GM06990 (cell line): Measurements from ENCODE around the gene RNF34.
A peak's percentile ranks its signal among the peaks of the same experiment; 100 is the strongest.

Experiments used
- DNase-seq: peaks from one replicate; pipeline ENCODE4 v3.0.0-alpha.2; 2011; ENCODE audit not compliant: insufficient read length; ENCODE audit errors: extremely low read depth
- H3K27me3 ChIP-seq: replicated peaks from 2 replicates; pipeline ENCODE4 v1.6.0; 2011; ENCODE audit warnings: low read length; ENCODE audit not compliant: control insufficient read depth, insufficient read depth
- H3K36me3 ChIP-seq: 2 replicates; pipeline ENCODE4 v1.5.1; 2011; ENCODE audit warnings: low read length; ENCODE audit not compliant: control insufficient read depth, insufficient read depth
- H3K4me3 ChIP-seq: replicated peaks from 2 replicates; pipeline ENCODE4 v1.5.1; 2011; ENCODE audit warnings: low read depth, mild to moderate bottlenecking, control low read depth, low read length
- CTCF ChIP-seq: IDR thresholded peaks from 2 replicates; pipeline ENCODE4 v1.5.1; 2011; ENCODE audit warnings: low read length, control low read depth, mild to moderate bottlenecking, inconsistent platforms; ENCODE audit not compliant: insufficient read depth, poor library complexity, severe bottlenecking

The RNF34 gene

DNA sequence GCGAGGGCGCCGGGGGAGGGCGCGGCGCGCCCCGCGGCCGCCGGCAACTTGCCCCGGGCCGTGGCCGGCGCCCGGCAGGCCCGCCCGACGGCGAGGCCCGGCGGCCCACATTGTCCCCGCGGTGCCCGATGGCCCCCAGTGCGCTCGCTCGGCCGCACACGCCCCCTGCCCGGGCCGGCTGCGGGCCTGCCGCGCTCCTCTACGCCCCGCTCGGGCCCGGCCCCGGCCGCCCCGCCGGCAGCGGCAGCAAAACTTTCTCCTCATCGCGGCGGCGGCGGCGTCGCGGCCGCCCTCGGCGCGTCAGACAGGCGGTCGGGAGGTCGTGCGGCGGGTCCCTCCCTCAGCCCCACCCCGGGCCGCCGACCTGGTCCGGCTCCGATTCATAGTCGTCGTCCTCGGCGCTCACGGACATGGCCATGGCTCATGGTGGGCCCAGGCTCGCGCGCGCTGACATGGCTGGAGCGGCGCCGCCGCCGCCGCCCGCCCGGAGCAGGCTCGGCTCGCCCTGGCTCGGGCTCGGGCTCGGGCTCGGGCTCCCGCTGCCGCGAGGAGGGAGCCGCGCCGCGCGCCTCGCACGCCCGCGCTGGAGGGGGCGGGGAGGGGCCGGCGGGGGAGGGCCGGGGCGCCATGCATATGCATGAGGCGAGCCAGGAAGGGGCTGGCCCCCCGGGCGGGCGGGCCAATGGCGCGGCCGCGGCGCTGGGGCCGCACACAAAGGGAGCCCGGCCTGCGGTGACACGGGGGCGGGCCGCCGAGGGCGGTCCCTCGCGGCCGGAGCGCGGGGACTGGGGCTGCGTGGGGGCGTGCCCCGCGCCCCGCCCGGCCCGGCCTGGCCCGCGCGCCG lies 67.1 kb downstream of the RNF34 start:
- Histone ChIP-seq H3K4me3 (peak overlapping the region; percentile 73), H3K27me3 (no peaks in the 10 kb centered on the region), H3K36me3 (peaks cover 6% of the 10 kb centered on the region)
- TF ChIP-seq CTCF: no peak
- peak; percentile 96 for DNase-seq

DNA sequence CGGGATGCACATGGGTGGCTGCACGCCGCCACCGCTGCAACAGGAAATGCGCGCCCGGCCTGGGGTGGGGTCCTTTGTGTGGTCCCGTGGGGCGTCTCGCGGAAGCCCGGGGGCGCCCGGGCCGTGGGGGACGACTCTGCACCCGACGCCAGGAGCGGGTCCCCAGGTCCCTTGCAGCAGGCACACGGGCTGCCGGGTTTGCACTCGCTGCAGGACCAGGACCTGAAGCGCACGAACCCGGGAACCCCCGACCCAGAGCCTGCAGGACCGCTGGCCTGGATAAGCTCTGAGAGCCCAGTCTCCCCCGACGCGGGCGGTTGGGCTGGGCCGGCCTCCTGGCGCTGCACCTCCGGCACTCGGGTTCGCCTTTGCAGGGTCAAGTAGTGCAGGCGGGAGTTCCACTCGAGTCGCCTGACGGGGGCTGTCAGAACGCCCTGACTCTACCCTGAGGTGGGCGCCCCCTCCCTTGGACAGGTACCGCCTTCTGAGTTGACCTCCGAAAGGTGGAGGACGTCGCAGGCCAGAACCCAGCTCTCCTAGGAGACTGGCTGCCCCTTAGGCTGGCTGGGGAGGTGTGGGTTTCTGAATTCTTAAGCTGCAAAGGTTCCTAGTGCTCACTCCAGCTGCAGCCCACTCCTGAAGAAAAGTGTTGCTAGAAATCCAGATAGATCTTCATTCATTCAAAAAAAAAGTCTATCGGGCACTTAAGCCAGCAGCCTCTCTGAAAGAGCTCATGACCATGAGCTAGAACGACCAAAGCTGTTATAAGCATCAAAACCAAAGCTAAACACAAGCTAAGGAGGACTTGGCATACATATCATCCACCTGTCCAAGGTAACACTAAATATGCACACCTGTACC lies 68.0 kb downstream of the RNF34 start:
- Histone ChIP-seq H3K36me3 (peaks cover 6% of the 10 kb centered on the region), H3K4me3 (peak overlapping the region; percentile 65), H3K27me3 (no peaks in the 10 kb centered on the region)
- DNase-seq: no peak
- TF ChIP-seq CTCF: no peak

DNA sequence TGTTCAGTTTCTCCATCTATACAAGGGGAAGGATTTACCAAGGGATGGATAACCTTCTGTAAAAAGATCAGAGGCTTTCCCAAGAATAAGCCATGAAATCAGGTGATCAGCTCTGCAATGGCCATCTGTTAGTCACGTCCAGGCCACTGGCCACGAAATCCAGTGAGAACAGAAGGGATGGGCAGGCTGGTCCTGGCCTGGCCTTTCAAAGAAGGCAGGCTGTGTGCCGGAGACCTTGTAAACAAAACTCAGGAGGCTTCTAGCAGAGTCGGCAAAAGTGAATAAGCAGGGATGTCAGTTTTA lies 68.5 kb downstream of the RNF34 start:
- no peak for DNase-seq
- Histone ChIP-seq H3K4me3 (no peak overlapping the region), H3K36me3 (peaks cover 6% of the 10 kb centered on the region), H3K27me3 (no peaks in the 10 kb centered on the region)
- TF ChIP-seq CTCF: no peak

- DNase-seq: no peak
- TF ChIP-seq CTCF: no peak
- H3K36me3 ChIP-seq: no peaks in the 10 kb centered on the region; the same call in none of the 2 replicates
- H3K4me3 ChIP-seq: no peak overlapping the region
- H3K27me3 ChIP-seq: no peaks in the 10 kb centered on the region
These were observed 70.8 kb downstream of the RNF34 start for GRCh38 chr12:121470751-121471150.

DNA sequence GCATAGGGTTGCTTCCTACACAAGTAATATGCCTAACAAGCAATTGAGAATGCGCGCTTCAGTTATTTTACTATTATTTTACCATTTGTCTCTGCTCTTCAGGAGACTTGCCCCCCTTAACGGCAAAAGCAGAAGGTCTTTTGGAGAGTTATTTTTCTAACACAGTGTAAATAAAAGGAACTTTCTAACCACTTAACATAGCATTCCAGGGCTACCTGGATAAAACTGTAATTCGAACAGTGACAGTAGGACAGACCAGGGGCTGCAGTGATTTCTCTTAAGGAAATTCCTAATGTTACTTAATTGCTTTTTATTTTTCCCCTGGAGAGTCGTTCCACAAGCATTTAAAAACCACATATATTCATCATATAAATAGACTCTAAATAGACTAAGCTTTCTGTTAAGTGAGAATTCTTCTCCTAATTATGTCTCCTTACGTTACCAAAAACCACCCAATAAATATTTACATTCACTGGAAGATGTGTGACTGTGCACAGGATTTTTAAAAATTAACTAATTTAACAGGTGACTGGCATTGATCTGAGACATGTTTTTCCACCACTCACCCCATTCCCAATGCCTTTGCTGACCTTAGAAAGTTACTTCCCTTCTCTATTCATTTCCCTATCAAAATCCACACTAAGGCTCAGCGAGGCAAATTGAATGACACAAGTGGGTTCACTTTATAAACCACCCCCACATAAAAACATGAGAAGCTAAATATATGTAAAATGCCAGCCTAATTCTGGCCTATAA lies 72.4 kb downstream of the RNF34 start:
- Histone ChIP-seq H3K27me3 (no peaks in the 10 kb centered on the region), H3K36me3 (no peaks in the 10 kb centered on the region; the same call in none of the 2 replicates), H3K4me3 (no peak overlapping the region)
- TF ChIP-seq CTCF: no peak
- no peak for DNase-seq
